Tongue (tissue), 2 donors: ENCODE results near the gene WAC. TPM values are rescaled to one million over a fixed set of nuclear protein-coding genes. Genes with fewer than 3 reads are reported as not detected.
"Not testable (repeated sequence)": the region's sequence is repeated elsewhere in the genome, so short reads cannot be mapped to it uniquely, and the experiment has no call there.

Source experiments
- DNase-seq: peaks from one replicate; pipeline ENCODE4 v3.0.0-alpha.2; 2015
- total RNA-seq: library from RNA; depleted of rRNA; stranded (reverse); fragments of >200 nt; gene quantifications from one replicate; pipeline ENCODE4 v1.2.3, GENCODE V29; 2014

Gene WAC
- total RNA-seq, 1 donor from 2014 or later, result 97.9 TPM

DNA sequence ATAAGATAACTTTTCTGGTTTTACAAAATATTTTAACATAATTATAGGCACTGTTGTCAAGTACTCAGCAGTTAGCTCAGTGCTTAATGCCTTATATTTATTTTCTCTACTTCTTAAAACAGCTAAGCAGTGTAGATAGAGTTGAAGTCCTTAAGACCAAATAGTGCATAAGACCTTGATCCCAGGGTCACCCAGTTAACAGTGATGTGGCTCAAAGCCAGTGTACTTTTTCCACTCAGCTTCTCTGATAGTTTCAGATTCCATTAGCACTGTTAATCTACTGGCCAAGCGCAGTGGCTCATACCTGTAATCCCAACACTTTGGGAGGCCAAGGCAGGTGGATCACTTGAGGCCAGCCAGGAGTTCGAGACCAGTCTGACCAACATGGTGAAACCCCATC, 83.6 kb downstream of the WAC start:
- DNase-seq, result no peak

DNA sequence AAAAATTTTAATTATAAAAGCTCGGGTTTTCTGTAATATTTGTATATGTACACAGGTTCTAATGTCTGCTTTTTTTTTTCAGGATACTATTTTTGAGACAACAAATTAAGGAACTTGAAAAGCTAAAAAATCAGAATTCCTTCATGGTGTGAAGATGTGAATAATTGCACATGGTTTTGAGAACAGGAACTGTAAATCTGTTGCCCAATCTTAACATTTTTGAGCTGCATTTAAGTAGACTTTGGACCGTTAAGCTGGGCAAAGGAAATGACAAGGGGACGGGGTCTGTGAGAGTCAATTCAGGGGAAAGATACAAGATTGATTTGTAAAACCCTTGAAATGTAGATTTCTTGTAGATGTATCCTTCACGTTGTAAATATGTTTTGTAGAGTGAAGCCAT, 86.5 kb downstream of the WAC start:
- no peak for DNase-seq

DNA sequence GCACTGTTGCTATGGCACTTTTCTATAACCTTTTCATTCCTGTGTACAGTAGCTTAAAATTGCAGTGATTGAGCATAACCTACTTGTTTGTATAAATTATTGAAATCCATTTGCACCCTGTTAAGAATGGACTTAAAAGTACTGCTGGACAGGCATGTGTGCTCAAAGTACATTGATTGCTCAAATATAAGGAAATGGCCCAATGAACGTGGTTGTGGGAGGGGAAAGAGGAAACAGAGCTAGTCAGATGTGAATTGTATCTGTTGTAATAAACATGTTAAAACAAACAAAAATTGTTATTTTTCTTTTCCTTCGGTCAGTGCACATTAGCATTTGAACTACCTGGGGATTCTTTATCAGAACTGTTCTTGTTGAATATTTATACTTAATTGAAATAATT, 87.3 kb downstream of the WAC start:
- no peak for DNase-seq

DNA sequence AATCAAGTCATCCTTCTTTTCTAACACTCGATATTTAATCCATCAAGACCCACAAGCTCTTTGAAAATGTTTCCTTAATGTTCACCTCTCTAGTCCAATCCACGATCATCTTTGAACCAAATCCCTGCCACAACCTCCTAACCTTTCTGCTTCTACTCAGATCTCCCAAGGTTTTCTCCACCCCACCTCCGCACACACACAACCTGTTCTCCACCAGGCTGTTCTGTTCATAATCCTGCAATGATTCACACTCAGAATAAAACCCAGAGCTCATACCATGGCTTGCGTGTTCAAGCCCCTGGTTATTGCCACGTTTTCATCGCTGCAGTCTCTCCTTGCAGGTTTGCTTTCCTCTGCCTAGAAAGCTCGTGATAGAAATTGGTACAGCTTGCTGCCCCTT, 90.6 kb downstream of the WAC start:
- DNase-seq, result no peak

DNA sequence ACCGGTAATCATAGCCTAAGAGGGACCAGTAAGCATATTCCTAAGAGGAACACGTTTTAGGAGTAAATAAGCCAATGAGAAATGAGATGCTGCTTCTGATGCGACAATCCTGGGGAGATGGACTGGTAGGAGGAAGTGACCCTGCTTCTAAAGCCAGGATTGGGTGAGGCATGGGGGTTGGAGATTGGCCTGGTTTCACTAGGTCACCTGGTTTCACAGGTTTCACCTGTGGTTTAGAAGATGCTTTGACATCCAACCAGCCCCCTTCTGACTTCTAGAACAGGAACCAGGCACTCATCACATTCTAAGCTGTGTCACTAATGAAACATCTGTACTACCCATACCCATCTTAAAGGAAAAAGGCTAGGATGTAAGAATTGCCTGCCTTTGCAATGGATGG, 91.4 kb downstream of the WAC start:
- no peak for DNase-seq

DNA sequence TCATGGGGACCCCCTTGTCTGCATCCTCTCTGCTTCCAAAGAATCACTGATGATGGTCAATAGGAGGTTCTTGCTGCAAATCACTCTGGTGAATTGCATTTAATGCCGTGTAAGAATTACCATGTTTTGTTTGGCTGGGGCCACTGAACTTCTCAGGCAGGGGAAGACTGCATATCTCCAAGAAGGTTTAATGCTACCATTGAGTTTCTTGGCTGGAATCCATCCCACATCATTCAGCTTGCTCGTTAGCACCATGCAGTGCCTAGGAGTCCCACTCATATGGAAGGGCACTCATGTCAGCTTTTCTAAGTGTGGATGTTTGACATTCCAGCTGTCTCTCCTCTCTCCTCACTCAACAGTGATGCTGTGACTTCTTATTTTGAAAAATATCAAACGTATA, 94.2 kb downstream of the WAC start:
- DNase-seq, result peak; percentile 18

DNA sequence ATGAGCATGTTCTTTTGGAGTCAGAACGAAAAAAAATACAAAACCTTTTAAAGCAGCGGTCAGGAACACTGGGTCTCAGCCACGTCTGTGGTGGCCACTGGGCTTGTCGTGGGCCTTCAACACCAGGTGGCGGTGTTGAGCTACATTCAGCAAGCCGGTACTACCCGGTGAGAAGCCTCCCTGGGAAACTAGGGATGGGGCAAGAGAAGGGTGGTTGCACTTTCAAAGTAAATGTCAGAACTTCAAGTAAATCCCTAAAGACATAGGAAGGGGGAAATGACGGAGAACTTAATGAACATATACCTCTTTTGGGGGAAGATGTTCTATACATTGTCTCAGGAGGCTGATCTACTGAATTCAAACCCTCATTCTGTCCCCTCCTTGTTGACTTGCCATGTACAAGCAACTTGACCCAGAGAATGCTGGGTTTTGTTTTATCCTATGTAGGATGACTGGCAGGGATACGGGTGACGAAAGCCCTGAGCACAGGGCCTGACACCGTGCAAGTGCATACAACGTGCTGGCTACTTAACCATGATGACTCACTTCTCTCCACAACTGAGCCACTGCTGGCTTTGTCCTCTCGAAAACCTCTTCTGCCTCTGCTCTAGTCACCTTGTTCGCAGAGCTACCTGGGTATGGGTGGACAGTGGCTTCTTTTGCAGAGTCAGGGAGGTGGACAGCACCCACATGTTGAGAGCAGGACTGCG, 95.4 kb downstream of the WAC start:
- peak; percentile 82 for DNase-seq

DNA sequence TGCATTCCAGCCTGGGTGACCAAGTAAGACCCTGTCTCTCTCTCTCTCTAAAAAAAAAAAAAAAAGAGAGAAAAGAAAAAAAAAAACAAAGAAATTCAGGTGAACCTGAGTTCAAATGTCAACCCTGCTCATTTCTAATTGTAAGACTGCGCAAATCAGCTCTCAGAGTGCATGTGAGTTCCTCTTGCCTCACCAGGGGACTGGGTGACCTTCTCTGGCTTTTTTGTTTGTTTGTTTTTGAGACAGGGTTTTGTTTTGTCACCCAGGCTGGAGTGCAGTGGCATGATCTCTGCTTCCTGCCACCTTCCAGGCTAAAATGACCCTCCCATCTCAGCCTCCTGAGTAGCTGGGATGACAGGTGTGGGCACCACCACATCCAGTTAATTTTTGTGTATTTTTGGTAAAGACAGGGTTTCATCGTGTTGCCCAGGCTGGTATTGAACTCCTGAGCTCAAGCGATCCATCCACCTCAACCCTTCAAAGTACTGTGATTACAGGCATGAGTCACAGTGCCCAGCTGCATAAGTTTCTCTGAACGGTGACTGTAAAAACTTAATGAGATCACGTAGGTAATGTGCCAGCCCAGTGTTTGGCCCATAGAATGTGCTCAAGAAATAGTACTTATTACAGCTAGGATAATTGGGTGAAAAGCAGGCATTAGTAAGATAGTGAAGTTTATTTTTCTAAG, 99.1 kb downstream of the WAC start:
- DNase-seq, result no peak

DNA sequence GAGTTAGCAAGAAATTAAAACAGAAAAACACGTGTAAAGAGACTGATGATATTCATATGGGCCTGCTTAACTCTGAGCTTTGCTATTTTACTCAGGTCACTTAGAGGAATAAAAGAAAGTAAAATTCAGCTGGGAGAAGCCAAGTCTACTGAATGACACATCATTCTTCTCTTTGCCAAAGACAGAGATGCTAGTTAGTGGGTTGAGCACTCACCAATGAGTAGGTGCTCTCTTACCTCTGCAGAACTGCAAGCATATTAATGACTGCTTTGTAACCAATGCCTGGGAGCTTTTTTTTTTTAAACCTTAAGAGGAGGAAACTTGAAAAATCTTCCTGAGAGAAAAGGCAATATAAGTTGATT, 99.6 kb downstream of the WAC start:
- DNase-seq, result no peak

DNA sequence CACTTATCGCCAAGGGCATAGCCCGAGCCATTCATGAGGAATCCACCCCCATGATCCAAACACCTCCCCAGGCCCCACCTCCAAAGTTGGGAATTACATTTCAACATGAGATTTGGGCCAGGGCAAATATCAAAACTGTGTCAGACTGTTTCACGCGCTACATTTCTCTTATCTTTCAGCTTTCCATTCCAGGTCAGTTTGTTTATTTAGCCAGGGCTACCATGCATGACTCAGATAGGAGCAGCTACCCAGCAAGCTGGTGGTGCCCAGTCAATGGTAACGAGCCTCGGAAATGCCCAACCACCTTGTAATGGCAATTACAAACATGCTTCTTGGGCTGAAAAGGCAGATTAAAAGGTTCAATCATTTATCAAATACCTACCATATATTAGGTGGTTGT, 100.8 kb downstream of the WAC start:
- no peak for DNase-seq

DNA sequence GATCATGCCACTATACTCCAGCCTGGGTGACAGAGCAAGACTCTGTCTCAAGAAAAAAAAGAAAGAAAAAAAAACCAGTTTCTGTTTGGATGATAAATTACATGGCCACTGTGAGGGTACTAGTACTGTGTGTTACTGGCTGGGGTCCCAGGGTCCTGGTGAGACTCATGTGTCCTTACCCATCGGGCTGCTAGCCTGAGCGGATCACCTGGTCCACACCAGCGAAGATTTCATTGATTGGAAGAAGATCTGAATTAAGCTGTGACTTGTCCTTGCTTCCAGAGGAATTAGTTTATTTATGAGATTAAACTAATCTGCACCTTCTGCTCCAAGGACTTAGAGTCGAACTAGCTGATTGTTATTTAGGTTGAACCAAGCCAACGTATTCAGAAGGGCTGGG, 104.4 kb downstream of the WAC start:
- no peak for DNase-seq

DNA sequence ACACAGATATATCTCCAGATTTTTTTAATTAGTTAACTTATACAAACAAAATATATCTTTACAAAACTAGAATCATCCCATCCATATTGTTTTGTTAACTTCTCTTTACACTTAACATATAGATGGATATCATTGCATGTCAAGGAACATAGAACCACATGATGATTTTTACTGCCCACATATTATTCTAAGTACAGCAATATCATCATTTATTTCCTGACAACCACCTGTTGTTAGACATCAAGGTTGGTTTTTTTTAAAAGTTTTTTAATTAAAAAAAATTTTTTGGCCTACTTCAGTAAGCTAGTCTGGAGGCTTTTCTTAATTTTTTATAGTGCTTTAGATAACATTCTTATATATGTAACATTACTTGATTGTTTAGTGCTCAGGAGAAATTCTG, 105.5 kb downstream of the WAC start:
- DNase-seq, result no peak

DNA sequence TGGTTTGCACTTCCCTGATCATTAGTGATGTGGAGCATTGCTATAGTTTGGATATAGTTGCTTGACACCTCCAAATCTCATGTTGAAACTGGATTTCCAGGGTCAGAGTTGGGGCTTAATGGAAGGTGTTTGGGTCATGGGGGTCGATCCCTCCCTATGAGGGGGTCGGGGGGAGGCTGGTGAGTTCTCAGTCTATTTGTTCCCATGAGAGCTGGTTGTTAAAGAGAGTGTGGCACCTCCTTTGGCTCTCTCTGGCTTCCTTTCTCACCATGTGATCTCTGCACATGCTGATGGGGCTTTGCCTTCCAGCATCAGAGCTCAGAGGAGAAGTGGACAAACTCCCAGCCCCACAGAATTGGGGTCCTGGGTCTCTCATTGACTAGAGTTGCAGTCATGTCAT, 107.6 kb downstream of the WAC start:
- DNase-seq, result no peak

DNA sequence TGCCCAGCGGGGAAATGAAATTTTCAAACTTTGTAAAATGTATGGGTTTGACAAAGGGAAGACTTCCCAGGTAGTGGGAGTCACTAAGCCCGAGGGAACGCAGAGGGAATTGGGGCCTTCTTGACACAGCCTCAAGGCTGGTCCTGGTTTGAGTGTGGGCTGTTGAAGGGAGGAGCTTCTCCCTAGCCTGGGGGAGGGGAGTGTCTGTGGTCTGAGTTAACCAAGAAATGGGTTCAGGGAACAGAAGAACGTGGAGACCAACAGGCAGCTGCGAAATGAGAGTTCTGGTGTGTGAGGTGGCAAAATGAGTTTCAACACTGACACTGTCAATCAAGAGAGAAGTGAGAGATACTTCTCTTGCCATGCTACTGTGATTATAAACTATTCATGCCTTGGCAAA, 111.7 kb downstream of the WAC start:
- DNase-seq, result no peak

DNA sequence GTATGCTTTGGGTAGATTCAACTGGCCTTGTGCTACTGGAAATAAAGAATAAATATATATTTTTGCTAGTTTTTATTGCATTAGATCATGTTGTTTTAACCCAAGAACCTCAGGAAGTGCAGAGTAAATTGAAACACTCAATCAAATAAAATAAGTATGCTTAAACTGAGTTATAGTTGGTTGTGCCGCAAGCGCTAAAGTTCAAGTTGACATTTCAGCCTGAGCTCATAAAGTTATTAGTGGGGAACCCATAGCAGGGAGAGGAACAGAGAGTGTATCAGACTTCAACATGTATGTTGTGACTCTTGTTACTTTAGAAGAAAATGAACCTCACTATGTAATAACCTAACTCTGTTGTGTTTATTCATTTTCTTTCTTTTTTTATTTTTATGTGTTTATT, 119.2 kb downstream of the WAC start:
- DNase-seq, result no peak

DNA sequence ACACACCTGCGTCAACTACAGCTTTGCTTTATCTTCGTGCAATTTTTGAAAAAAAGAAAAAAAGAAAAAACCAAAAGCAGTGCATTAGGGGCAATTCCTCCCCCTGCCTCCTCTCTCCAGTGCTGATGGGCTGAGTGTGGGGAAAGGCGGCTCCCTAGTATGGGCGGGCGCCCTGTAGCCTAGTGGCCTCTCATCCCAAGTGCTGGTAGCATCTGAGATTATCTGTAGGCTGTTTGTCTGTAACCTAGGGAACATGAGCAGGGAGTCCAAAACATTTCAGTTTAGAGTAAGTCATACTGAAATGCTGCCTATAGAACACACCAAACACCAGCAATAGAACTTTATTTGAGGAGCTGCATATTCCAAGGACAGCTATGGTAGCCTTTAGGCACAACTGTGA, 119.8 kb downstream of the WAC start:
- DNase-seq, result no peak

DNA sequence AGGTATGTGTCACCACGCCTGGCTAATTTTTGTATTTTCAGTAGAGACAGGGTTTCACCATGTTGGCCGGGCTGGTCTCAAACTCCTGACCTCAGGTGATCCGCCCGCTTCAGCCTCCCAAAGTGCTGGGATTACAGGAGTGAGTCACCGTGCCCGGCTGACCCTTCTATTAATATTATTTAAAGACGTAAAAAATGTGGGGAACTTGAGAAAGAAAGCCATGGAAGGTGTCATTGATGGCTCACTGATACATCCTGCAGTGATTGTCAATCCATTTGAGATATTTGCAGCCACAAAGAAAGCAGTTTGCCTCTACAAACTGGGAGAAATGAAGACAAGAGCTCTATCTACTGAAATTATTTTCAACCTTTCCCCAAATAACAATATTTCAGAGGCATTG, 125.9 kb downstream of the WAC start:
- DNase-seq, result not testable (repeated sequence)

DNA sequence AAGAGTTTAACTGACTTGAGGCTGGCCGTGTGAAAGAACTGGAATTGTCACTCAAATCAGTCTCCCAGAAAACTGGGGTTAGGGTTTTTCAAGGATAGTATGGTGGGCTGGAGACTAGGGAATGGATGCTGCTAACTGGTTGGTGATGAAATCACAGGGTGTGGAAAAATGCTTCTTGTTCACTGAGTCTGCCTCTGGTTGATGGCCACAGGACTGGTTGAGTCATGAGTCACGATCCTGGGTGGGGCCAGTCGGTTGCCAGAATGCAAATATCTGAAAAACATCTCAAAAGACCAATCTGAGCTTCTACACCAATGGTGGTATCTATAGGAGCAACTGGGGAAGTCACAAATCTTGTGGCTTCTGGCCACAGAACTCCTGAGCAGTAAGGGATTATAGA, 128.1 kb downstream of the WAC start:
- DNase-seq, result no peak

DNA sequence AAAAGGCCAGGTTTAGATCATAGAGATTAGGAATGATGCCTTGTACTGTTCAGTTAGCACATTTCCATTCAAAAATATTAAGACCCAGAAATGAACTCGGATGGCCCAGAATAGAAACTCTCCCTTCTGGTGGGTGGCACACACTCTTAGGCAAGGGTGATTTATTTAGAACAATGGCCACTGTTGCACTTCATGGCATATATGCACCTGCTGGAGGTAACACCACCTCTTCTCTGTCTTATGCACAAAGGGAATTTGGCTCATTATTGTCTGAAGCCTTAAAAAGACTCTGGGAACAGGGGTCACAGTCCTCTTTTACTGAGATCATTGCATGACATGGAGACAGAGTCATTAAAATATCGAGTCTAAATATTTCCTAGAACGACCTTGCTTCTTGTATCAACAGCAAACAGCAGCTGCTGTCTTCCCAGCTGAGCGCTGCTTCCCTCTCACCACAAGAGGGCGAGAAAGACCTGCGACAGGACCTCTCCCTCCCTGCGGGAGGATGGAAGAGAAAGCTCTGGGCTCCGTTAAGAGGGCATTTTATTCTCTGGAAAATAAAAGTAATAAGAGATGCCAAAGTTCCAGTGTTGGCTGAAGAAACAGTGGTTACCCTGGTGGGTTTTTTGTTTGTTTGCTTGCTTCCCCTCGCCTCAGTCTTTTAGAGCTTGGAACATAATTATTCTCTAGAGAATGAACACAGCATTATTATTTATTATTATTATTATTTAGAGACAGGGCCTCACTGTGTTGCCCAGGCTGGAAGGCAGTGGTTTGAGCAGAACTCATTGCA, 130.9 kb downstream of the WAC start:
- DNase-seq, result peak; percentile 94

DNA sequence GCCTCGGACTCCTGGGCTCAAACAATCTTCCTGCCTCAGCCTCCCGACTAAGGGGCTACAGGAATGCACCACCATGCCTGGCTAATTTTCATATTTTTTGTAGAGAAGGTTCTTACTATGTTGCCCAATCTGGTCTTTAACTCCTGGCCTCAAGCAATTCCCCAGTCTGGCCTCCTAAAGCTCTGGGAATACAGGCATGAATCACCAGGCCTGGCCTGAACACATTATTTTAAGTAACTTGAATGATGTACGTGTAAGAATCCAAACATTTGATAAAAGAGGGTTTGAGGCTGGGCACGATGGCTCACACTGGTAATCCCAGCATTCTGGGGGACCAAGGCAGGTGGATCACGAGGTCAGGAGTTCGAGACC, 131.4 kb downstream of the WAC start:
- DNase-seq, result no peak

DNA sequence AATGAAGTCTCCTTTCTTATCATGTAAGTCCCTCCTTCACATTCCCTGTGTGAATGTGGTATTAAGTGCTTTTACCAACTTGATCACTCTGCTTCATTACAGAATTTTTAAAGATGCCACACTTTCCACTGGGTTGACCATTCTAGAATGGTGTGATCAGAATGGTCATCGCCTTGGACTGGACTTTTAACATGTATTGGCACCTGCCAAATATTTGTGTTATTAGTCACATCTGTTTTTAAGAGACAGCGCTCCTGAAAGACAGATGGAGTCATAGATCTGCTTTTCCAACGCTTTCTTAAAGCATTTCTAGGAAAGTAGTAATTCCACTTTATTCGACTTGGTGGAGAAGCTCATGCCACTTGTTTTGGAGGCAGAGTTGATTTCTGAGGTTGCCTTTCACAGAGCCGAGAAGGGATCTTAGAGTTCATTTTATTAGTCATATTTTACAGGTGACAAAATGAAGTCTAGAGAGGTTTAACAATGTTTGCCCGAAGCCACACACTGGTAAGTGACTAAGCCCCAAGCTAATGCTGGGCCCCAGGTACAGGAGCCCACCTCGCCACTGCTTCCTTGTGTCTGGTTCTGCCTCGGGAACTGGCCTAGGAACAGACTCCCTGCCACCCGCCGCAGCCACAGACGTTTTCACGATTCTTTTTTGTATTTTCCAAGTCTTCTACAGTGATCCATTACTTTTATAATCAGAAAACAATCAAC, 134.0 kb downstream of the WAC start:
- DNase-seq, result no peak

DNA sequence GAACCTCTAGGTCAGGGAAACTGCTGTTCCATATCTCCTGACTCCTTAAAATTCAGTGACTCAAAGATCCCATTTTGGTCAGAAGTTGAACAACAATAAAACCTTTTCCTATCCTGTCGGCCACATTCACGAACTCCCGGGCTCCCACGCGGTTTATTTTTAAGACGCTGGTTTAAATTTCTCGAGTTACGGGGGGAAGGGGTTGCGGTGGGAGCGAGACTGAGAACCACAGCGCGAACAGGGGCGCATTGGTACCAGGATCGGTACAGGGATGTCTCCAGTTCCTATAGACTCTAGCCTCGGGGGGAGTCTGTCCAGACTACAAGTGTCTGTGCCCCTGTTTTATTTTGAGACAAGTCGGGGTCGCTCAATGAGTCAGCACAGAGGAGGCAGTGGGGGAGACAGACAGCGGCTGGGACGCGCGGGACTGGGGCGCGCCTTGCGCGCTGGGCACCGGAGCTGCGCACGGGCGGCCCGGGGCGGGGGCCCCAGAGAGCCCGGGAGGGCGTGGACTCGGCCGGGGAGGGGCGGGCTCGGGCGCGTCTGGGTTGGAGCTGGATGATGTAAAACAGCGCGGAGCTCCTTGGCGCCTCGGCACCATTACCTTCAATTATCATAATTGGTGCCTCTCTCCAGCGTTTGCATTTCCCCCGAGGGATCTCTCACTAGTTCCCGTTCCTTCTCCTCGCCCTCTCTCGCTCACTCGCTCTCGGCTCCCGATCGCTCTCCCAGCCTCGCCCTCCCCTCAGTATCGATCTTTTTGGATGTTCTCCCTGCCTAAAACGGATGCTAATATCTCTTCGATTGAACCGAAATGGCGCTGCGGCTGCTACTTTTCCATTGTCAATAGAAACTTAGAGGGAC, 135.7 kb downstream of the WAC start:
- DNase-seq, result peak; percentile 73
